Fibroblast of mammary gland (primary cell): ENCODE results near the gene MCF2L.

Experiments used
- DNase-seq: peaks from one replicate; pipeline ENCODE4 v3.0.0-alpha.2; 2010; ENCODE audit warnings: low read depth
- H3K4me3 ChIP-seq: 2 replicates; pipeline ENCODE4 v1.5.1; 2011; ENCODE audit warnings: low read depth, mild to moderate bottlenecking, low read length, moderate library complexity; ENCODE audit not compliant: control insufficient read depth
- TF ChIP-seq, protein P1 (sequence below): conservative IDR thresholded peaks from 2 replicates; pipeline ENCODE4 v1.5.1; 2011; ENCODE audit warnings: low read depth, low read length, inconsistent platforms; ENCODE audit not compliant: control insufficient read depth, insufficient read depth

The MCF2L gene

DNA sequence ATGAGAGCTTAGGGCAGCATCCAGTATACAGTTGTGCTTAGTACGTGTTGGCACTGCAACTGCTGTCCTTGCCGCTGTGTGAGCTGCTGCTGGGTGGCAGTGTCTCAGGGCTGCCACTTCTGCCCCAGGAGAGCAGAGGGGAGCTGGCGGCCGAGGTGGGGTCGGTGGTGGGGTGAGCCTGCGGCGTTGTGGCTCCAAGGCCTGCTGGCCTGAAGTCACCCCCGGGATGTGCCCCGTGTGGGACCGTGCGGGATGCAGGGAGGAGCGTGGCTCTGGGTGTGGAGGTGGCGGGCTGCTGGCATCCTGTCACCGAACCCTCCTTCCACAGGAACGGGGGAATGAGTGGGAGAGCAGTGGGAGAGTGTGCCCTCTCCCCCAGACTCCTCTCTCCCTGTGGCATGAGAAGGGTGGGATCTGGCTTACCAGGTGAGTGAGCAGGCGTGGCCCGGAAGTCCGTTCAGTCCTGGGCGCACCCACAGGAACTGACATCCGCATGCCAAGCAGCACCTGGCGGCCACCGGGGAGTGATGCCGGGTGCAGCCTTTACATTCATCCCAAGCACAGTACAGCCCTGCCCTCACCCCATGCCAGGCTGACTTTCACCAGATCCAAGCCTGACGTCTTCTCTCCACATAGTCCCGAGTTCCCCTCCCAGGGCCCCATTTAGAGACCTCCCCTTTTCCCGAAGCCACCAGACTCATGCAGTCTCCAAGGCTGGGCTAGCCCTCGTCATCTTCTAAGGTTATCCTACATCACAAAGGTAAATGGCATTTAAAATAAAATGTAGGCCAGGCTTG is 26.6 kb downstream of the MCF2L start:
- TF ChIP-seq, protein P1, sequence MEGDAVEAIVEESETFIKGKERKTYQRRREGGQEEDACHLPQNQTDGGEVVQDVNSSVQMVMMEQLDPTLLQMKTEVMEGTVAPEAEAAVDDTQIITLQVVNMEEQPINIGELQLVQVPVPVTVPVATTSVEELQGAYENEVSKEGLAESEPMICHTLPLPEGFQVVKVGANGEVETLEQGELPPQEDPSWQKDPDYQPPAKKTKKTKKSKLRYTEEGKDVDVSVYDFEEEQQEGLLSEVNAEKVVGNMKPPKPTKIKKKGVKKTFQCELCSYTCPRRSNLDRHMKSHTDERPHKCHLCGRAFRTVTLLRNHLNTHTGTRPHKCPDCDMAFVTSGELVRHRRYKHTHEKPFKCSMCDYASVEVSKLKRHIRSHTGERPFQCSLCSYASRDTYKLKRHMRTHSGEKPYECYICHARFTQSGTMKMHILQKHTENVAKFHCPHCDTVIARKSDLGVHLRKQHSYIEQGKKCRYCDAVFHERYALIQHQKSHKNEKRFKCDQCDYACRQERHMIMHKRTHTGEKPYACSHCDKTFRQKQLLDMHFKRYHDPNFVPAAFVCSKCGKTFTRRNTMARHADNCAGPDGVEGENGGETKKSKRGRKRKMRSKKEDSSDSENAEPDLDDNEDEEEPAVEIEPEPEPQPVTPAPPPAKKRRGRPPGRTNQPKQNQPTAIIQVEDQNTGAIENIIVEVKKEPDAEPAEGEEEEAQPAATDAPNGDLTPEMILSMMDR = no peak
- DNase-seq = no peak
- no peak overlapping the region for H3K4me3 ChIP-seq

DNA sequence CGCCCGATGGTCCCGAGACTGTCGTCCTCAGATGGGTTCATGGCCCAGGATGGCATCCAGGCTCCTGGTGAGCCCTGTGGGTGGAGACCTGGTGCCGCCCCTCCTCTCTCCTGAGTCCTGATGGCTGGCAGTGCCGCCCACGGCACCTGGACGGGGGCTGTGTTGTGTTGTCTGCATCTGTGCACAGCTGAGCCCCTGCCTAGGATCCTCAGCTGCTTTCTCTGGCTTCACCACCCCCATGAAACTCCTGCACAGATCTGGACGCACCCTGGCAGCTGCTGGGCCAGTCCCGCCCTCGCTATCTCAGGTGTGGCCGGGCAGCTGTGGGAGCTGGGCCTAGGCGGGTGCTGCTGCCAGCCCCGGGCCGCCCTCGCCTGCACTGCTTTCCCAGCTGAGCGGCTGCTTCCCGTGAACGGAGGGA is 27.7 kb downstream of the MCF2L start:
- DNase-seq = no peak
- TF ChIP-seq, protein P1 = no peak
- no peak overlapping the region for H3K4me3 ChIP-seq

DNA sequence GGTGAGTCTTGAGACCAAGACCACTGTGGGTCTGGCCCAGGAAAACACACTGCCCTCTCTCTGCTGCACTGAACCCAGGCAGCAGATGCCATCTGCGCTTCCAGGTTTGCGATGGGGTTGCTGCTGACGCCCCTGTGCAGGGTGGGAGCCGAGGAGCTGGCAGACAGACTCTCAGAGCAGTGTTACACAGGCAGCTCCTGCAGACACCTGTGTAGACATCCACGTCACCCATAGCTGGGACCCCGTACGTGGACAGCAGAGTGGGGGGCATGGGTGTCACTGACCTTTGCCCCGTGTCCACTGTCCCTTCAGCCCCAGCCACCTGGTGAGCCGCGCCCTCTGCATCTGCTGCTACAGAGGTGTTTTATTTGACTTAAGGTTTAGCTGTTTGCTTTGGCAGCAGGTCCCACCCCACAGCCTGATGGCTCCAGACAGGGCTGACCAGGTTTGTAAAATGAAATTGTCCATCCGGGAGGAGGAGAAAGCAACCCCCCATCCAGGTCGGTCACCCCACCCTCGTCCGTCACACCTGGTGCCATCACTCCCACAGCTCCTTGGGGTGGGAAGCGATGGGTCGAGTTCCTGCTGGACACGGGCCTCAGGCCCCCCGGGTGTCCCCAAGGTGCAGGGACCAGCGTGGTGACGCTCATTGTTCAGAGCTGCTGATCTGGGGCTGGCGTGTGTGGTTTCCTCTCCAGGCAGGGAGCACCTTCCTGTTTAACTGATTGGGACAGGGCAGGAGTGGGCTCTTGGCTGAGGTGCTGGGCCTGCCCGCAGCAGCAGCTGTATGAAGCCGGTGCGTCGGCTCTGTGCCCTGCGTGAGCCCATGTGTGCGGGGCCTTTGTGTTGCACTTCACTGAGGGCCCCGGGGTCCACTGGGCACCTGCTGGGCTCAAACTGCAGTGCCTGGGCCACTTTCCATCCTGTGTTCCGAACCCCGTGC is 28.4 kb downstream of the MCF2L start:
- TF ChIP-seq, protein P1 = no peak

DNA sequence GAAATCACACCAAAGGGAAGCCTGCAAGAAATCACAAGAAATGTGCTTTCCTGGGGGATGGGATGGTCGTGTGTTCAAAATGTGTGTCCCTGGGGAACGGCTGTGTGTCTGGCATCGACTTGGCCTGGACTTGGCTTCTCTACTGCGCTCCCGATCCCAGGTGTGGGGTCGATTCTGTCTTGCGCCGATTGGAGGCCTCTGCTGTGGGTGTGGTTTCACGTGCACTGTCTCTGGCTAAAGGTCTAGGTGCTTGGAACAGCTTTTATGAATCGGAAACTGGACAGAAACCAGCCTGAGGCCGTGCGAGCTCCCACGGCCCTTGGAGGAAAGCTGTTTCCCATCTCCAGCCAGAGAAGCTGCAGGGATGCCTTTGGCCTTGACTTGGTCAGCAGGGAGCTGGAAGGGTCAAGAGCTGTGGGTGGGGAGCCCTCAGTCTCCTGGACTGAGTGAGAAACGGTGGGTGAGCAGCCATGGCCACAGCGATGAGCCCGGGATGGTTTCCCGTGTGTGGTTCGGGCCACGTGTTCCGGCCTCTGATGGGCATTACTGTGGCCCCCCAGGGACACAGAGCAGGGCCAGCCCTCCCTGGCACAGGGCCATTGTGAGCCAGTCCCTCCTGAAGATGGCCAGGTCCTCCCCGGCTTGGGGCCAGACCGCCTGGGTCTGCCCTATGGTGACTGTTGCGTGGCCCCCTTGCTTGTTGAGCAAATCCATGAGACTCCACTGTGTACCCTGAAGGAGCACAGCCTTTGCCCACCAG is 29.7 kb downstream of the MCF2L start:
- TF ChIP-seq, protein P1 = no peak
- no peak for DNase-seq
- no peak overlapping the region for H3K4me3 ChIP-seq

More for the DNA sequence above, 28.4 kb downstream of the MCF2L start:
- no peak for DNase-seq
- no peak overlapping the region for H3K4me3 ChIP-seq

DNA sequence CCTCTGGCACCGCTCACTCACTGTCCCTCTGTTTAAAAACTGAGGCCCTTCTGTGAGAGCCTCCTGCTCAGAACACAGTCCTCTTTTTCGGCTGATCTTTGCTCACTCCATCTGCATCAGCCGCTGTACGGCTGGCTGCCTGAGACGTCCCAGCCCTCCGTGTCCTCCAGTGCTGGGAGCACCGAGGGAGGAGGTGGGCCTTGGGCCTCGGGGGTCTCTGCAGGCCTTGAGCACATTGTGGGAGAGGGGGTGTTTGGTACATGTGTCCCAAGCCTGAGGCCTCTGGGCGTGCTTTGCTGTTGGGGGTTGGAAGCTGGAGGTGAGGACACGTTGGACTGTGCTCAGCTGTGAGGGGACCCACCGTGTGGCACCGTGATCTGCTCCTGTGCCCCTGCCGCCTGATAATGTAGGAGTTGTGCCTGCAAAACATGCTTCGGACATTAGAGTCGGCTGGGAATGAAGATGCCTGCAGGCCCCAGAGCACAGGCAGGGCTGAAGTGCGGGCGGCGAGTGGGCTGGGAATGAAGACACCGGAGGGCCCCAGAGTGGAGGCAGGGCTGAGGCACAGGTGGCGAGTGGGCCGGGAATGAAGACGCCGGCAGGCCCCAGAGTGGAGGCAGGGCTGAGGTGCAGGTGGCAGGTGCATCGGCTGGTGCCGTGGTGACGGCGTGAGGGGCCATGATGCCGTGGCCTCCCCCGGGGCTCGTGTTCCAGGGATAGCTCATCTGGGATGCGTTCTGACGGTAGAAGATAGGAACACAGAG is 30.6 kb downstream of the MCF2L start:
- H3K4me3 ChIP-seq = no peak overlapping the region
- TF ChIP-seq, protein P1 = no peak
- no peak for DNase-seq

DNA sequence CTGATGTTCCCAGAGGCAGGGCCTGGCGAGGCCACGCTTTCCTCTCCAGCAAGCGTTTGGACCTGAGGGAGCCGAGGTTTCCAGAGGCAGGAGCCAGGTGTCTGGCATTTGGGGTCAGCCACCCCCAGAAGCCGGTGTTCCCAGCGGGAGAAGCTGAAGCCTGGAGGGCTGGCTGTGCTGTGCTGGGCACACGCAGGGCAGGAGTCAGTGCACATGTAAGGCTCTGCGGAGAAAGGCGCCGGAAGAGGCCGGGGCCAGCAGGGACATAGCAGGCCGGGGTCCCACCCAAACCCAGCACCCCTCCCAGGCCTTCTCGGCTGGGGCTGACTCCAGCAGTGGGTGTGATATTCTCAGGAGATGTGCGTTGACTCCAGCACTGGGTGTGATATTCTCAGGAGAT is 31.6 kb downstream of the MCF2L start:
- no peak for DNase-seq
- no peak overlapping the region for H3K4me3 ChIP-seq
- TF ChIP-seq, protein P1 = no peak
